ENCODE results near the gene AARS2. TPM values are rescaled to one million over a fixed set of nuclear protein-coding genes. Genes with fewer than 3 reads are reported as not detected.

The AARS2 gene
- total and polyA plus RNA-seq, 9 of the 15 experiments (the other 6 are each of a cell fraction or from before 2014, with no cell fraction given) = 0.97 to 34.0 (median 18.3) TPM

DNA sequence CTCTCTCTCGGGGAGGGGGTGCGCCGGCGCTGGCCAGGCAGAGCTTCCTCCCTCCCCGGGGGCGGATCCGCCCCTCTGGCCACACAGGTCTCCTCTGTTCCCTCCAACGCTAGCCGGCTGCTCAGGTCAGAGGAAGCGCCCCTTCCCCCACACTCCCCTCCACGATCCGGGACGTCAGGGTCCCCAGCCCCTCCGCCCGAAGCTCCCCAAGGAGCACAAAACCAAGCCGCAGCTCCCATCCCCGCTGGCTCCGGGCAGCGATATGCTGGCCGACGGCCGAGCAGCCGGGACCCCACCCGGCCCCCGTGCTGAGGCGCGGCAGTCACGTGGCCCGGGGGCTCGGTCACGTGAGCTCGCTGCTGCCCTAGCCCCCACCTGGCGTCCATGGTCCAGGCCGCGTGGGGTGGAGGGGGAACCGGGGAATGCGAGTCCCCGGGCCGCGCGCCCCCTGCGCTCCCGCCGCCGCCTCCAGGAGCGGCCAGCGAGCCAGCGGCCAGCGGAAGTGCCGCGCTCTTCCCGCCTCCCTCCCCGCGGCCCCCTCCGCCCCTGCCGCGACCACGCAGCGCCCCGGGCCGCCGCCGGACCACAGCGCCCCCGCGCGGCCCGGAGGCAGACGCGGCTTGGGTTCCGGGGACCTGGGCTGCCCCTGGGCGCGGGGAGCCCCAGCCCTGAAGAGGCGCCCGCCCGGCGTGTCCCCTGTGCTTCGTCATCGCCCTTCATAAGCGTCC is 56.0 kb downstream of the AARS2 start, which contains the start of gene SLC35B2 (continued):
- peak; percentile 73; the same call in 1 of the 2 replicates for TF ChIP-seq PTBP1 (IDR thresholded peaks at IDR 0.05; ENCODE audit: low read depth, low read length)
- TF ChIP-seq, protein P1, sequence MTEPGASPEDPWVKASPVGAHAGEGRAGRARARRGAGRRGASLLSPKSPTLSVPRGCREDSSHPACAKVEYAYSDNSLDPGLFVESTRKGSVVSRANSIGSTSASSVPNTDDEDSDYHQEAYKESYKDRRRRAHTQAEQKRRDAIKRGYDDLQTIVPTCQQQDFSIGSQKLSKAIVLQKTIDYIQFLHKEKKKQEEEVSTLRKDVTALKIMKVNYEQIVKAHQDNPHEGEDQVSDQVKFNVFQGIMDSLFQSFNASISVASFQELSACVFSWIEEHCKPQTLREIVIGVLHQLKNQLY (CRISPR knock-in tag; conservative IDR thresholded peaks at IDR 0.05) = 0 out of 4 replicates have a peak, but pooled peaks of 1 of the 2 experiments have one; percentile 70
- TF ChIP-seq CHCHD3 (CRISPR knock-in tag; IDR thresholded peaks at IDR 0.05) = no peak
- TF ChIP-seq PRPF4 (IDR thresholded peaks at IDR 0.05; ENCODE audit: insufficient read depth, low read depth, low read length, poor library complexity, severe bottlenecking) = no peak
- no peak; the same call in 1 of the 2 replicates for TF ChIP-seq NCOR1 (IDR thresholded peaks at IDR 0.05)
- TF ChIP-seq ZNF584 (CRISPR knock-in tag; IDR thresholded peaks at IDR 0.05; ENCODE audit: low read depth) = no peak
- TF ChIP-seq SNIP1 (IDR thresholded peaks at IDR 0.05; ENCODE audit: low read depth) = no peak
- TF ChIP-seq CBX5 (IDR thresholded peaks at IDR 0.05; ENCODE audit: borderline replicate concordance, low read depth) = peak; percentile 30; the same call in 1 of the 2 replicates
- no peak for TF ChIP-seq MAFF (IDR thresholded peaks at IDR 0.05; ENCODE audit: low read length)
- TF ChIP-seq, protein P2, sequence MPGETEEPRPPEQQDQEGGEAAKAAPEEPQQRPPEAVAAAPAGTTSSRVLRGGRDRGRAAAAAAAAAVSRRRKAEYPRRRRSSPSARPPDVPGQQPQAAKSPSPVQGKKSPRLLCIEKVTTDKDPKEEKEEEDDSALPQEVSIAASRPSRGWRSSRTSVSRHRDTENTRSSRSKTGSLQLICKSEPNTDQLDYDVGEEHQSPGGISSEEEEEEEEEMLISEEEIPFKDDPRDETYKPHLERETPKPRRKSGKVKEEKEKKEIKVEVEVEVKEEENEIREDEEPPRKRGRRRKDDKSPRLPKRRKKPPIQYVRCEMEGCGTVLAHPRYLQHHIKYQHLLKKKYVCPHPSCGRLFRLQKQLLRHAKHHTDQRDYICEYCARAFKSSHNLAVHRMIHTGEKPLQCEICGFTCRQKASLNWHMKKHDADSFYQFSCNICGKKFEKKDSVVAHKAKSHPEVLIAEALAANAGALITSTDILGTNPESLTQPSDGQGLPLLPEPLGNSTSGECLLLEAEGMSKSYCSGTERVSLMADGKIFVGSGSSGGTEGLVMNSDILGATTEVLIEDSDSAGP (CRISPR knock-in tag; IDR thresholded peaks at IDR 0.05) = no peak
- no peak for TF ChIP-seq ETV6 (IDR thresholded peaks at IDR 0.05; ENCODE audit: borderline replicate concordance in 1 of 2, low read depth in 2 of 2, low read length in 1 of 2)
- no peak for TF ChIP-seq ETV6 (CRISPR knock-in tag; IDR thresholded peaks at IDR 0.05; ENCODE audit: borderline replicate concordance)
- TF ChIP-seq ZNF699 (CRISPR knock-in tag; IDR thresholded peaks at IDR 0.05; ENCODE audit: insufficient replicate concordance) = no peak
- peak; percentile 54; the same call in 1 of the 2 replicates for TF ChIP-seq BCOR (IDR thresholded peaks at IDR 0.05)
- peak; percentile 76; the same call in 1 of the 2 replicates for TF ChIP-seq LEF1 (IDR thresholded peaks at IDR 0.05)
- TF ChIP-seq, protein P3, sequence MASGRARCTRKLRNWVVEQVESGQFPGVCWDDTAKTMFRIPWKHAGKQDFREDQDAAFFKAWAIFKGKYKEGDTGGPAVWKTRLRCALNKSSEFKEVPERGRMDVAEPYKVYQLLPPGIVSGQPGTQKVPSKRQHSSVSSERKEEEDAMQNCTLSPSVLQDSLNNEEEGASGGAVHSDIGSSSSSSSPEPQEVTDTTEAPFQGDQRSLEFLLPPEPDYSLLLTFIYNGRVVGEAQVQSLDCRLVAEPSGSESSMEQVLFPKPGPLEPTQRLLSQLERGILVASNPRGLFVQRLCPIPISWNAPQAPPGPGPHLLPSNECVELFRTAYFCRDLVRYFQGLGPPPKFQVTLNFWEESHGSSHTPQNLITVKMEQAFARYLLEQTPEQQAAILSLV (tag; IDR thresholded peaks at IDR 0.05) = no peak
- TF ChIP-seq, protein P4, sequence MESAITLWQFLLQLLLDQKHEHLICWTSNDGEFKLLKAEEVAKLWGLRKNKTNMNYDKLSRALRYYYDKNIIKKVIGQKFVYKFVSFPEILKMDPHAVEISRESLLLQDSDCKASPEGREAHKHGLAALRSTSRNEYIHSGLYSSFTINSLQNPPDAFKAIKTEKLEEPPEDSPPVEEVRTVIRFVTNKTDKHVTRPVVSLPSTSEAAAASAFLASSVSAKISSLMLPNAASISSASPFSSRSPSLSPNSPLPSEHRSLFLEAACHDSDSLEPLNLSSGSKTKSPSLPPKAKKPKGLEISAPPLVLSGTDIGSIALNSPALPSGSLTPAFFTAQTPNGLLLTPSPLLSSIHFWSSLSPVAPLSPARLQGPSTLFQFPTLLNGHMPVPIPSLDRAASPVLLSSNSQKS (CRISPR knock-in tag; IDR thresholded peaks at IDR 0.05) = no peak
- TF ChIP-seq RBM14 (IDR thresholded peaks at IDR 0.05; ENCODE audit: borderline replicate concordance, insufficient read depth, low read depth, low read length) = 0 out of 2 replicates have a peak, but pooled peaks have one; percentile 44
- TF ChIP-seq MBD1 (CRISPR knock-in tag; IDR thresholded peaks at IDR 0.05) = no peak
- TF ChIP-seq, protein P5, sequence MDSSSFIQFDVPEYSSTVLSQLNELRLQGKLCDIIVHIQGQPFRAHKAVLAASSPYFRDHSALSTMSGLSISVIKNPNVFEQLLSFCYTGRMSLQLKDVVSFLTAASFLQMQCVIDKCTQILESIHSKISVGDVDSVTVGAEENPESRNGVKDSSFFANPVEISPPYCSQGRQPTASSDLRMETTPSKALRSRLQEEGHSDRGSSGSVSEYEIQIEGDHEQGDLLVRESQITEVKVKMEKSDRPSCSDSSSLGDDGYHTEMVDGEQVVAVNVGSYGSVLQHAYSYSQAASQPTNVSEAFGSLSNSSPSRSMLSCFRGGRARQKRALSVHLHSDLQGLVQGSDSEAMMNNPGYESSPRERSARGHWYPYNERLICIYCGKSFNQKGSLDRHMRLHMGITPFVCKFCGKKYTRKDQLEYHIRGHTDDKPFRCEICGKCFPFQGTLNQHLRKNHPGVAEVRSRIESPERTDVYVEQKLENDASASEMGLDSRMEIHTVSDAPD (CRISPR knock-in tag; IDR thresholded peaks at IDR 0.05) = no peak
